H1 (cell line): ENCODE data around the gene PGF. TPM values are rescaled to one million over a fixed set of nuclear protein-coding genes. Genes with fewer than 3 reads are reported as not detected.

ENCODE experiments used
- CTCF ChIA-PET: fragments of 300-600 bp; sonication (Branson Sonifier 250); formaldehyde crosslinking; loops from one replicate; lab custom pipeline; 2021; ENCODE audit not compliant: partially characterized antibody; lab: Charles Lee
- POLR2A ChIA-PET: fragments of 300-600 bp; sonication (Branson Sonifier 250); formaldehyde crosslinking; loops from one replicate; lab custom pipeline; 2021; ENCODE audit warnings: inconsistent platforms; ENCODE audit not compliant: partially characterized antibody; lab: Charles Lee
- DNase-seq, 2 experiments: peaks; one replicate each; pipeline versions ENCODE4 v3.0.0 to v3.0.0-alpha.2; 2010 to 2022; ENCODE audit warnings: low spot score in 2 of 2, low read depth in 1 of 2, mixed read lengths in 1 of 2
- FAIRE-seq: peaks from 2 replicates; lab custom pipeline; 2011; peaks lifted over from hg19 to GRCh38; lab: Jason Lieb, UNC
- H2AFZ ChIP-seq: 2 replicates; pipeline ENCODE4 v1.8.1; 2012; ENCODE audit warnings: low read length, inconsistent platforms
- H2AK5ac ChIP-seq: 2 replicates; pipeline ENCODE4 v1.6.1; 2013; ENCODE audit warnings: low read depth, low read length
- H2BK120ac ChIP-seq: replicated peaks from 2 replicates; pipeline ENCODE3; 2013; ENCODE audit warnings: low read depth, low read length, inconsistent platforms
- H2BK12ac ChIP-seq: 2 replicates; pipeline ENCODE4 v1.6.1; 2013; ENCODE audit warnings: low read depth, low read length
- H2BK15ac ChIP-seq: 2 replicates; pipeline ENCODE4 v1.6.1; 2013; ENCODE audit warnings: low read length
- H2BK20ac ChIP-seq: 2 replicates; pipeline ENCODE4 v1.6.1; 2013; ENCODE audit warnings: low read length
- H2BK5ac ChIP-seq: 2 replicates; pipeline ENCODE4 v1.6.1; 2013; ENCODE audit warnings: low read depth, low read length
- H3K14ac ChIP-seq: 2 replicates; pipeline ENCODE4 v1.6.1; 2013; ENCODE audit warnings: inconsistent platforms; ENCODE audit not compliant: insufficient read length
- H3K18ac ChIP-seq: 2 replicates; pipeline ENCODE4 v1.6.1; 2013; ENCODE audit warnings: low read length; ENCODE audit errors: extremely low read depth
- H3K23ac ChIP-seq: 2 replicates; pipeline ENCODE4 v1.6.1; 2013; ENCODE audit warnings: inconsistent platforms; ENCODE audit not compliant: insufficient read length
- H3K23me2 ChIP-seq: 2 replicates; pipeline ENCODE4 v1.6.1; 2013; ENCODE audit warnings: low read depth, low read length
- H3K27ac ChIP-seq: 2 replicates; pipeline ENCODE4 v1.6.1; 2011; ENCODE audit warnings: low read depth, low read length, inconsistent platforms
- H3K27me3 ChIP-seq, 4 experiments: replicated peaks in 1 of 4; 1 replicate in 1 of 4; 2 replicates in 3 of 4; pipeline versions ENCODE4 v1.6.1 to v1.8.1; 2011 to 2013; ENCODE audit warnings: low read length in 3 of 4, mild to moderate bottlenecking in 3 of 4, inconsistent platforms in 2 of 4, mixed read lengths in 2 of 4, moderate library complexity in 1 of 4; ENCODE audit not compliant: control insufficient read depth in 3 of 4, insufficient read depth in 3 of 4; ENCODE audit errors: extremely low read depth in 1 of 4
- H3K36me3 ChIP-seq, 4 experiments: 2 replicates each; pipeline versions ENCODE4 v1.6.1 to v1.8.1; 2011 to 2013; ENCODE audit warnings: mild to moderate bottlenecking in 4 of 4, low read length in 3 of 4, moderate library complexity in 2 of 4, control low read depth in 1 of 4, inconsistent platforms in 1 of 4; ENCODE audit not compliant: insufficient read depth in 4 of 4, control insufficient read depth in 2 of 4
- H3K4ac ChIP-seq: replicated peaks from 2 replicates; pipeline ENCODE3; 2013; ENCODE audit warnings: low read length, low read depth, mixed read lengths, inconsistent platforms; ENCODE audit not compliant: insufficient read length
- H3K4me1 ChIP-seq, 4 experiments: replicated peaks in 1 of 4; 1 replicate in 1 of 4; 2 replicates in 3 of 4; pipeline versions ENCODE4 v1.6.1 to v1.8.1; 2011 to 2013; ENCODE audit warnings: low read length in 3 of 4, inconsistent platforms in 2 of 4, mixed read lengths in 1 of 4; ENCODE audit not compliant: insufficient read depth in 4 of 4, control insufficient read depth in 3 of 4
- H3K4me2 ChIP-seq, 2 experiments: 2 replicates each; pipeline versions ENCODE4 v1.6.1 to v1.8.1; 2011 to 2013; ENCODE audit warnings: low read depth in 2 of 2, low read length in 2 of 2, control low read depth in 1 of 2, inconsistent platforms in 1 of 2, mild to moderate bottlenecking in 1 of 2; ENCODE audit not compliant: insufficient read depth in 1 of 2
- H3K4me3 ChIP-seq, 4 experiments: fragments of 200-600, 300-600 bp in 1 of 4; sonication (generic), shearing (Covaris generic), sonication (Bioruptor Twin) in 1 of 4; 2 replicates each; pipeline versions ENCODE4 v1.5.1 to v1.8.1; 2011 to 2016; ENCODE audit warnings: low read length in 4 of 4, low read depth in 3 of 4, control low read depth in 2 of 4, inconsistent platforms in 2 of 4, mild to moderate bottlenecking in 2 of 4, mixed read lengths in 1 of 4, moderate library complexity in 1 of 4; ENCODE audit not compliant: insufficient read depth in 2 of 4; ENCODE audit errors: extremely low read depth in 1 of 4
- H3K56ac ChIP-seq: replicated peaks from 2 replicates; pipeline ENCODE3; 2013; ENCODE audit warnings: low read depth, mild to moderate bottlenecking, mixed read lengths, low read length, inconsistent platforms; ENCODE audit not compliant: insufficient read length
- H3K79me1 ChIP-seq: 2 replicates; pipeline ENCODE4 v1.6.1; 2013; ENCODE audit warnings: low read depth, low read length, control low read depth
- H3K79me2 ChIP-seq, 2 experiments: 2 replicates each; pipeline versions ENCODE4 v1.6.1 to v1.8.1; 2012 to 2013; ENCODE audit warnings: low read length in 2 of 2, mild to moderate bottlenecking in 2 of 2, inconsistent platforms in 1 of 2; ENCODE audit not compliant: insufficient read depth in 2 of 2, control insufficient read depth in 1 of 2
- H3K9ac ChIP-seq, 4 experiments: replicated peaks in 1 of 4; 1 replicate in 1 of 4; 2 replicates in 3 of 4; pipeline versions ENCODE4 v1.6.1 to v1.8.1; 2011 to 2013; ENCODE audit warnings: low read depth in 3 of 4, low read length in 3 of 4, control low read depth in 2 of 4, mild to moderate bottlenecking in 2 of 4, moderate library complexity in 2 of 4, inconsistent platforms in 1 of 4; ENCODE audit errors: extremely low read depth in 1 of 4
- H3K9me3 ChIP-seq, 2 experiments: 2 replicates each; pipeline versions ENCODE4 v1.6.1 to v1.8.1; 2012 to 2013; ENCODE audit warnings: mild to moderate bottlenecking in 2 of 2, moderate library complexity in 2 of 2, control low read depth in 1 of 2, inconsistent platforms in 1 of 2, low read depth in 1 of 2, low read length in 1 of 2, mixed read lengths in 1 of 2; ENCODE audit not compliant: insufficient read depth in 2 of 2
- H4K20me1 ChIP-seq, 2 experiments: replicated peaks in 1 of 2; 2 replicates each; pipeline versions ENCODE3 to v1.8.1; 2011 to 2013; ENCODE audit warnings: inconsistent platforms in 2 of 2, low read length in 2 of 2, mild to moderate bottlenecking in 1 of 2; ENCODE audit not compliant: insufficient read depth in 2 of 2, control insufficient read depth in 1 of 2
- H4K5ac ChIP-seq: 2 replicates; pipeline ENCODE4 v1.6.1; 2013; ENCODE audit warnings: low read length, low read depth, mixed read lengths, inconsistent platforms; ENCODE audit not compliant: insufficient read length
- H4K8ac ChIP-seq: 2 replicates; pipeline ENCODE4 v1.8.0; 2013; ENCODE audit warnings: mild to moderate bottlenecking, moderate library complexity, low read length, inconsistent platforms; ENCODE audit not compliant: insufficient read depth; ENCODE audit errors: extremely low read depth
- H4K91ac ChIP-seq: replicated peaks from 2 replicates; pipeline ENCODE3; 2013; ENCODE audit warnings: low read length, mixed read lengths, inconsistent platforms; ENCODE audit not compliant: insufficient read length
- BRCA1 ChIP-seq: IDR thresholded peaks from 2 replicates; pipeline ENCODE4 v1.6.1; 2012; ENCODE audit warnings: low read depth, low read length, improper control_type of control experiment
- CBX8 ChIP-seq: fragments of 300-800, 300-1000 bp; sonication (generic); IDR thresholded peaks from 2 replicates; pipeline ENCODE4 v1.7.1; 2016; ENCODE audit warnings: low read depth, low read length, borderline replicate concordance
- E2F6 ChIP-seq: IDR thresholded peaks from 2 replicates; pipeline ENCODE4 v1.6.1; 2012; ENCODE audit warnings: inconsistent platforms
- HDAC6 ChIP-seq: IDR thresholded peaks from one replicate; pipeline ENCODE4 v1.7.1; 2012; ENCODE audit warnings: low read depth, mild to moderate bottlenecking, inconsistent platforms, low read length, moderate library complexity
- JUND ChIP-seq: IDR thresholded peaks from 2 replicates; pipeline ENCODE4 v1.6.1; 2011; ENCODE audit warnings: mild to moderate bottlenecking, improper control_type of control experiment, low read length
- RAD21 ChIP-seq, 2 experiments: IDR thresholded peaks in 1 of 2; conservative IDR thresholded peaks in 1 of 2; 2 replicates each; pipeline ENCODE4 v1.6.1; 2011; ENCODE audit warnings: low read depth in 2 of 2, low read length in 2 of 2, improper control_type of control experiment in 1 of 2, inconsistent platforms in 1 of 2, mild to moderate bottlenecking in 1 of 2, moderate library complexity in 1 of 2
- RNF2 ChIP-seq: fragments of 200-900, 300-1000 bp; sonication (generic); IDR thresholded peaks from 2 replicates; pipeline ENCODE4 v1.7.1; 2016; ENCODE audit warnings: borderline replicate concordance, low read depth, mild to moderate bottlenecking, antibody characterized with exemption, low read length; ENCODE audit not compliant: poor library complexity, severe bottlenecking; ENCODE audit errors: missing control alignments
- SP2 ChIP-seq: IDR thresholded peaks from 2 replicates; pipeline ENCODE4 v1.6.1; 2012; ENCODE audit warnings: mild to moderate bottlenecking, low read length, inconsistent platforms
- SRF ChIP-seq: IDR thresholded peaks from 2 replicates; pipeline ENCODE4 v1.6.1; 2011; ENCODE audit warnings: mild to moderate bottlenecking, low read depth, low read length, moderate library complexity
- SUZ12 ChIP-seq: fragments of 200-600 bp; sonication (generic); IDR thresholded peaks from 2 replicates; pipeline ENCODE4 v1.6.1; 2012; ENCODE audit warnings: mild to moderate bottlenecking, inconsistent platforms, low read length, moderate library complexity, mixed read lengths
- TAF1 ChIP-seq: IDR thresholded peaks from 2 replicates; pipeline ENCODE4 v1.6.1; 2011; ENCODE audit warnings: mild to moderate bottlenecking, low read depth, low read length
- TBP ChIP-seq: IDR thresholded peaks from 2 replicates; pipeline ENCODE4 v1.6.1; 2011; ENCODE audit warnings: low read depth, low read length, improper control_type of control experiment
- YY1 ChIP-seq: IDR thresholded peaks from 2 replicates; pipeline ENCODE4 v1.6.1; 2011; ENCODE audit warnings: low read depth, mild to moderate bottlenecking, low read length
- WGBS, 2 experiments: shearing (Covaris generic) in 1 of 2; methylation state at CpG; one replicate each; pipeline versions ENCODE4 v1.1.6 to v1.1.7; 2013 to 2015; ENCODE audit warnings: low lambda C conversion rate in 2 of 2, mixed read lengths in 2 of 2, inconsistent platforms in 1 of 2, low coverage in 1 of 2, missing lambda C conversion rate in 1 of 2; ENCODE audit not compliant: insufficient replicate concordance in 2 of 2, insufficient coverage in 1 of 2, insufficient read length in 1 of 2; ENCODE audit errors: extremely low coverage in 1 of 2, missing lambda C conversion rate in 1 of 2; 5-methylcytosine and 5-hydroxymethylcytosine counted together
- polyA plus RNA-seq, 7 experiments: library from polyadenylated mRNA; depleted of rRNA in 3 of 7; stranded (reverse) in 5 of 7; unstranded in 2 of 7; fragments of >200 nt in 5 of 7; fragments of 200-250 nt in 2 of 7; gene quantifications; 1 replicate in 5 of 7; 2 replicates in 1 of 7; 4 replicates in 1 of 7; pipeline versions ENCODE4 v1.2.1 to v1.2.3, GENCODE V29; 2011 to 2013; ENCODE audit warnings: missing spikeins in 2 of 7, mixed read lengths in 2 of 7
- total RNA-seq: library from RNA; stranded (reverse); fragmentation: NEBNext Ultra II Directional; extraction: Animal tissue kit (Norgen Biotek cat#: 25700); gene quantifications from 2 replicates; pipeline ENCODE4 v1.2.1, GENCODE V29; 2021

PGF gene
- total and polyA plus RNA-seq, 2 of the 8 experiments (the other 6 are each of a cell fraction or from before 2014, with no cell fraction given) = 2.1 to 4.1 TPM

DNA sequence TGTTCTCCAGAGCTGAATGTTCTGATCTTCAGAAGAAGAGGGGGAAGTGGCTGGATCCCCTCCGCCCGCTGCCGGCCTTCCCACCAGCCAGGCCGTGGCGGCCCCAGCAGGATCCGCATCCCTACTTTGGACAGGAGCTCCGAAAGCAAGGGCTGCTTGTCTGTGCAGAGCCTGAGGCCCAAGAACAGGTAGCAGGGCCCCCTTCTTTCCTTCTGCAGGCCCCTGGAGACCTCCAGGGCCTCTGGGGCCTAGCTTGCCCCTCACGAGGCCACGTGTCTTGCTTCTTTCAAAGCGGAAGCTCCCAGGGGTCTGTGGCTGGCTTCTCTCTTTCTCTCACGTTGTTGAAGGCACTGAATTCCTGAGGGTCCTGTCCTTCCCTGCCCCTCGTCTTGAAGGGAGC is 13.2 kb downstream of the PGF start:
- no peak for FAIRE-seq
- Histone ChIP-seq H3K18ac (no peak overlapping the region), H3K23me2 (no peaks in the 10 kb centered on the region), H3K4me2 (no peak overlapping the region), H3K9ac (no peak overlapping the region), H3K9me3 (no peaks in the 10 kb centered on the region), H2AK5ac (no peak overlapping the region), H2BK120ac (no peak overlapping the region), H4K20me1 (no peaks in the 10 kb centered on the region), H4K91ac (no peak overlapping the region), H3K56ac (no peak overlapping the region), H2BK20ac (no peak overlapping the region), H3K36me3 (no peaks in the 10 kb centered on the region), H3K4me1 (peaks cover 0 to 6% (median 2%) of the 10 kb centered on the region in 4 experiments; a peak in 3 of 7 replicates), H3K79me1 (no peaks in the 10 kb centered on the region), H2BK15ac (no peak overlapping the region), H2AFZ (no peak overlapping the region), H4K8ac (no peak overlapping the region), H3K27me3 (no peaks in the 10 kb centered on the region), H3K79me2 (no peaks in the 10 kb centered on the region), H2BK12ac (no peak overlapping the region), H4K5ac (no peak overlapping the region), H3K4ac (no peak overlapping the region), H3K4me3 (no peak overlapping the region), H2BK5ac (no peak overlapping the region), H3K23ac (no peak overlapping the region), H3K14ac (no peak overlapping the region), H3K27ac (no peak overlapping the region)
- WGBS, 2 experiments = 93% methylated on average over 12 of the region's 12 CpGs; no CpG with 5 or more reads in 1 of the 2 experiments
- no peak for DNase-seq
- ChIA-PET POLR2A (interaction anchor here (0.6 to 1.3 kb wide), 6 partner anchors 14 to 80 kb away, joined by 3 to 4 read pairs (median 3); partner anchors contain the start of gene RPS6KL1), CTCF (interaction anchor here (0.5 to 11.9 kb wide), 13 partner anchors 11 to 1265 kb away, joined by 3 to 146 read pairs (median 4); partner anchors contain the start of genes EIF2B2 and RPS6KL1)
- TF ChIP-seq SP2 = no peak
- TF ChIP-seq E2F6 = no peak
- TF ChIP-seq HDAC6 = no peak
- no peak for TF ChIP-seq SRF
- TF ChIP-seq YY1 = no peak
- no peak for TF ChIP-seq RAD21 (IDR thresholded peaks at IDR 0.05 in 1 of 2, conservative IDR thresholded peaks at IDR 0.05 in 1 of 2; ENCODE audit: low read depth in 2 of 2, low read length in 2 of 2)
- TF ChIP-seq BRCA1 = no peak
- TF ChIP-seq RNF2 = no peak
- TF ChIP-seq CBX8 = no peak
- no peak for TF ChIP-seq SUZ12
- no peak for TF ChIP-seq TBP
- TF ChIP-seq TAF1 = no peak
- no peak for TF ChIP-seq JUND
